Tibial artery (tissue), 4 donors: ENCODE results near the gene PIP4K2C.

Source experiments
- DNase-seq, 2 donors: peaks; one replicate each; pipeline ENCODE4 v3.0.0-alpha.2; 2019
- H3K27ac ChIP-seq, 2 donors: fragments of 200-600 bp; sonication (generic) in 1 of 2; 1 replicate in 1 of 2; 2 replicates in 1 of 2; pipeline ENCODE4 v1.5.1; 2018 to 2019; ENCODE audit warnings: mild to moderate bottlenecking in 1 of 2
- H3K27me3 ChIP-seq, 2 donors: fragments of 200-600 bp; sonication (generic) in 1 of 2; one replicate each; pipeline versions ENCODE4 v1.5.1 to v1.6.0; 2016 to 2019
- H3K36me3 ChIP-seq, 3 donors: fragments of 200-600 bp; sonication (generic) in 2 of 3; one replicate each; pipeline ENCODE4 v1.5.1; 2016 to 2019; ENCODE audit warnings: mild to moderate bottlenecking in 2 of 3
- H3K4me1 ChIP-seq, 4 donors: fragments of 200-600 bp; sonication (generic) in 2 of 4; 1 replicate in 3 of 4; 2 replicates in 1 of 4; pipeline ENCODE4 v1.5.1; 2016 to 2019
- H3K4me3 ChIP-seq, 2 donors: fragments of 200-600 bp; sonication (generic) in 1 of 2; 1 replicate in 1 of 2; 2 replicates in 1 of 2; pipeline ENCODE4 v1.5.1; 2018 to 2019; ENCODE audit warnings: mild to moderate bottlenecking in 2 of 2
- H3K9me3 ChIP-seq, 3 donors: fragments of 200-600 bp; sonication (generic) in 1 of 3; one replicate each; pipeline ENCODE4 v1.5.1; 2016 to 2019
- intact Hi-C: fragments of 100-400 bp; cut with DNase I; formaldehyde crosslinking; loops from one replicate; pipeline ENCODE4 v1.15.0; 2023; ENCODE audit warnings: low total_unique reads
- TF ChIP-seq, protein P1 (sequence below), 2 experiments: fragments of 200-600 bp in 1 of 2; fragments of 450-650 bp in 1 of 2; IDR thresholded peaks; one replicate each; pipeline ENCODE4 v1.5.1; 2017 to 2019; ENCODE audit warnings: antibody characterized with exemption in 2 of 2, mild to moderate bottlenecking in 1 of 2, moderate library complexity in 1 of 2

The PIP4K2C gene

DNA sequence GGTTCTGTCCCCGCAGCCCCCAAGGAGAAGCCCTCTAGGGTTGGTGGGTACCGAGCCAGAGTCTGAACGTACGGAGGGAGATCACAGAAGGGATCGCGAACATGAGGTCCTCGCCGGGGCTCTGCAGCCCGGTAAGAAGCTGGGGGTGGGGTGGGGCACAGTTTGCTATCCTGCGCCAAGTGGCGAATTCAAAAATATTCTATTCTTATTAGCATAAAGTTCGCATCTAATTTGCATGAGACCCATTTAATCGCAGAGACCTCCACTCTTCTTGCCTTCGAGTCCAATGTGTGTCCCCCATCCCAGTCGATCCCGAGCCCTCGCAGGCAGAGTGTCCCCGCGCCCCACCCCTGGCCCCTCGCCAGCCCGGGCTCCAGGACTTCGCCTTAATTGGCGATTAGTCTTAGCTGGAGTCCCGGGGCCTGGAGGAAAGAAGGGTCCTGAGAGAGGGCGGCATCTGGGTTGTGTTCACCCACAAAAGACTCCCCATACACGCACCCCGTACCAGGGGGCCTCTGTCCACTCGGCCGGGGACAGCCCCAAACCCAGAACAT lies 19.6 kb downstream of the PIP4K2C start:
- peak overlapping the region; percentile 82 to 85 for H3K4me3 ChIP-seq
- peak; percentile 66 to 93 for DNase-seq
- no peaks in the 10 kb centered on the region for H3K9me3 ChIP-seq
- peaks cover 14 to 51% (median 25%) of the 10 kb centered on the region in 3 donors for H3K36me3 ChIP-seq
- no peaks in the 10 kb centered on the region for H3K27me3 ChIP-seq
- H3K4me1 ChIP-seq, result peaks cover 0 to 63% (median 53%) of the 10 kb centered on the region in 4 donors
- peak overlapping the region; percentile 97 to 99 for H3K27ac ChIP-seq
- TF ChIP-seq, protein P1, sequence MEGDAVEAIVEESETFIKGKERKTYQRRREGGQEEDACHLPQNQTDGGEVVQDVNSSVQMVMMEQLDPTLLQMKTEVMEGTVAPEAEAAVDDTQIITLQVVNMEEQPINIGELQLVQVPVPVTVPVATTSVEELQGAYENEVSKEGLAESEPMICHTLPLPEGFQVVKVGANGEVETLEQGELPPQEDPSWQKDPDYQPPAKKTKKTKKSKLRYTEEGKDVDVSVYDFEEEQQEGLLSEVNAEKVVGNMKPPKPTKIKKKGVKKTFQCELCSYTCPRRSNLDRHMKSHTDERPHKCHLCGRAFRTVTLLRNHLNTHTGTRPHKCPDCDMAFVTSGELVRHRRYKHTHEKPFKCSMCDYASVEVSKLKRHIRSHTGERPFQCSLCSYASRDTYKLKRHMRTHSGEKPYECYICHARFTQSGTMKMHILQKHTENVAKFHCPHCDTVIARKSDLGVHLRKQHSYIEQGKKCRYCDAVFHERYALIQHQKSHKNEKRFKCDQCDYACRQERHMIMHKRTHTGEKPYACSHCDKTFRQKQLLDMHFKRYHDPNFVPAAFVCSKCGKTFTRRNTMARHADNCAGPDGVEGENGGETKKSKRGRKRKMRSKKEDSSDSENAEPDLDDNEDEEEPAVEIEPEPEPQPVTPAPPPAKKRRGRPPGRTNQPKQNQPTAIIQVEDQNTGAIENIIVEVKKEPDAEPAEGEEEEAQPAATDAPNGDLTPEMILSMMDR (IDR thresholded peaks at IDR 0.05), result no peak
- intact Hi-C loops, result loop anchor here (10.0 kb wide), 1 partner anchor 86 kb away; the partner anchor contains the start of genes DDIT3 and MBD6

- Histone ChIP-seq H3K27me3 (no peaks in the 10 kb centered on the region), H3K4me1 (peaks cover 0 to 63% (median 51%) of the 10 kb centered on the region in 4 donors), H3K27ac (peak within 1 kb of the TSS; percentile 97 to 99), H3K36me3 (peaks cover 20 to 57% (median 31%) of the 10 kb centered on the region in 3 donors), H3K4me3 (peak within 1 kb of the TSS; percentile 82 to 85), H3K9me3 (no peaks in the 10 kb centered on the region)
- peak; percentile 64 to 92 for DNase-seq
- TF ChIP-seq, protein P1 (IDR thresholded peaks at IDR 0.05), result no peak
- intact Hi-C loops, result loop anchor here (10.0 kb wide), 1 partner anchor 86 kb away; the partner anchor contains the start of genes DDIT3 and MBD6
These were observed 20.3 kb downstream of the PIP4K2C start, which contains the start of gene ARHGEF25 for GRCh38 chr12:57611108-57611826. ARHGEF25 (plus strand) TSS chr12:57611435; CDS start chr12:57611895, 460 bp downstream.

GRCh38 chr12:57611827-57612710 lies 21.1 kb downstream of the PIP4K2C start:
- peak overlapping the region; percentile 97 to 99 for H3K27ac ChIP-seq
- TF ChIP-seq, protein P1 (IDR thresholded peaks at IDR 0.05), result no peak
- H3K4me3 ChIP-seq, result peak overlapping the region; percentile 82 to 85
- peaks cover 0 to 61% (median 49%) of the 10 kb centered on the region in 4 donors for H3K4me1 ChIP-seq
- DNase-seq, result peak in 1 of 2 donors; percentile 29
- intact Hi-C loops, result loop anchor here (10.0 kb wide), 1 partner anchor 87 kb away; the partner anchor contains the start of genes DDIT3 and MBD6
- H3K36me3 ChIP-seq, result peaks cover 26 to 59% (median 36%) of the 10 kb centered on the region in 3 donors
- H3K27me3 ChIP-seq, result no peaks in the 10 kb centered on the region
- H3K9me3 ChIP-seq, result no peaks in the 10 kb centered on the region

GRCh38 chr12:57612711-57613426 lies 21.9 kb downstream of the PIP4K2C start:
- TF ChIP-seq, protein P1 (IDR thresholded peaks at IDR 0.05), result no peak
- peak in 1 of 2 donors; percentile 44 for DNase-seq
- intact Hi-C loops, result loop anchor here (10.0 kb wide), 1 partner anchor 88 kb away; the partner anchor contains the start of genes DDIT3 and MBD6
- H3K4me1 ChIP-seq, result peaks cover 0 to 59% (median 49%) of the 10 kb centered on the region in 4 donors
- no peaks in the 10 kb centered on the region for H3K27me3 ChIP-seq
- H3K27ac ChIP-seq, result peak overlapping the region; percentile 97 to 99
- peak overlapping the region; percentile 82 to 85 for H3K4me3 ChIP-seq
- H3K9me3 ChIP-seq, result no peaks in the 10 kb centered on the region
- peaks cover 26 to 59% (median 36%) of the 10 kb centered on the region in 3 donors for H3K36me3 ChIP-seq
